ENCODE data around the gene SYNPO2. TPM values are rescaled to one million over a fixed set of nuclear protein-coding genes. Genes with fewer than 3 reads are reported as not detected.

Gene SYNPO2
- total and polyA plus RNA-seq, 2 of the 8 experiments (the other 6 are each of a cell fraction or from before 2014, with no cell fraction given), result 0.50 to 4.2 TPM

DNA sequence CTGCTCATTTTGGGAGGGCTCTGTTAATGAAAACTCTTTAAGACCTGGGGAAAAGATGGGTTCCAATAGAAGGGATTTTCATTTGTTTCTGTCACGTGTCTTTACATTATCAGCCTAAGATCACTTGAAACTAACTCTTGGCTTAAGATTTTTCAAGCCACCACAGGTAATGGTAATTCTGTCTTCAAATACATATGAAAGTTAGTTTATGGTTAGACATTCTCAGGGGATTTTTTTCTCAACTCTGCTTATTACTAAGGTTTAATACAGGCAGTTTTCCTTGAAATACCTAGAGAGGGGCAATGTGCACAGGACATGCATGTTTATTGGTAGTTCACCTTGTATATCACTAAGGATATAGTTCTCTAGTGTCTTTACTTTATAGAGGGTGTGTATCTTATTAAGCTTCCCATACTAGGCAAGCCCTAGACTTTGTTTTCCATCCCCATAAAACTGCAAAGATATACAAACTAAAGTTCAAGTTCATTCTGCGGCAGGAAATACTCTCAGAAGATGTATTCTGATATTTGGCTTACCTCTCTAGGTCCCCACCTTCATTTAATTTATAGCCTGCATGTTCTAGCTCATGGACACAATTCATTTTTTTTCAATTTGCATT, 208.7 kb downstream of the SYNPO2 start:
- Histone ChIP-seq H2AFZ (ENCODE audit: low read length) (no peak overlapping the region), H4K8ac (ENCODE audit: extremely low read depth, insufficient read depth, low read length) (no peak overlapping the region), H3K4me1 (replicated peaks in 1 of 4; ENCODE audit: control insufficient read depth in 3 of 4, insufficient read depth in 4 of 4, low read length in 3 of 4) (no peaks in the 10 kb centered on the region), H2BK12ac (ENCODE audit: low read depth, low read length) (no peak overlapping the region), H2BK5ac (ENCODE audit: low read depth, low read length) (no peak overlapping the region), H3K27me3 (replicated peaks in 1 of 4; ENCODE audit: control insufficient read depth in 3 of 4, extremely low read depth in 1 of 4, insufficient read depth in 3 of 4, low read length in 3 of 4) (no peaks in the 10 kb centered on the region), H3K56ac (replicated peaks; ENCODE audit: insufficient read length, low read depth, low read length) (no peak overlapping the region), H3K9me3 (ENCODE audit: insufficient read depth in 2 of 2, low read depth in 1 of 2, low read length in 1 of 2) (no peaks in the 10 kb centered on the region), H3K79me2 (ENCODE audit: control insufficient read depth in 1 of 2, insufficient read depth in 2 of 2, low read length in 2 of 2) (no peaks in the 10 kb centered on the region), H4K20me1 (replicated peaks in 1 of 2; ENCODE audit: control insufficient read depth in 1 of 2, insufficient read depth in 2 of 2, low read length in 2 of 2) (no peaks in the 10 kb centered on the region), H3K36me3 (ENCODE audit: control insufficient read depth in 2 of 4, insufficient read depth in 4 of 4, low read length in 3 of 4) (no peaks in the 10 kb centered on the region; a peak in 1 of 8 replicates), H4K91ac (replicated peaks; ENCODE audit: insufficient read length, low read length) (no peak overlapping the region), H3K4ac (replicated peaks; ENCODE audit: insufficient read length, low read depth, low read length) (no peak overlapping the region), H3K4me3 (ENCODE audit: extremely low read depth in 1 of 4, insufficient read depth in 2 of 4, low read depth in 3 of 4, low read length in 4 of 4) (no peak overlapping the region), H3K27ac (ENCODE audit: low read depth, low read length) (no peak overlapping the region), H3K23me2 (ENCODE audit: low read depth, low read length) (no peaks in the 10 kb centered on the region), H3K18ac (ENCODE audit: extremely low read depth, low read length) (no peak overlapping the region), H3K4me2 (ENCODE audit: insufficient read depth in 1 of 2, low read depth in 2 of 2, low read length in 2 of 2) (no peak overlapping the region), H3K23ac (ENCODE audit: insufficient read length) (no peak overlapping the region), H3K9ac (replicated peaks in 1 of 4; ENCODE audit: extremely low read depth in 1 of 4, low read depth in 3 of 4, low read length in 3 of 4) (no peak overlapping the region), H2AK5ac (ENCODE audit: low read depth, low read length) (no peak overlapping the region), H3K79me1 (ENCODE audit: low read depth, low read length) (no peaks in the 10 kb centered on the region), H4K5ac (ENCODE audit: insufficient read length, low read depth, low read length) (no peak overlapping the region), H2BK20ac (ENCODE audit: low read length) (no peak overlapping the region), H2BK15ac (ENCODE audit: low read length) (no peak overlapping the region), H2BK120ac (replicated peaks; ENCODE audit: low read depth, low read length) (no peak overlapping the region), H3K14ac (ENCODE audit: insufficient read length) (no peak overlapping the region)
- ChIA-PET POLR2A (ENCODE audit: partially characterized antibody) (no interaction called here), CTCF (ENCODE audit: partially characterized antibody) (no interaction called here)
- FAIRE-seq (no peak), DNase-seq (ENCODE audit: low read depth in 1 of 2, low spot score in 2 of 2) (no peak)
- 88% methylated on average over 2 of the region's 2 CpGs; no CpG with 5 or more reads in 1 of the 2 experiments for WGBS, 2 experiments (ENCODE audit: extremely low coverage in 1 of 2, insufficient coverage in 1 of 2, insufficient read length in 1 of 2, insufficient replicate concordance in 2 of 2, low coverage in 1 of 2, low lambda C conversion rate in 2 of 2, missing lambda C conversion rate in 1 of 2)
- TF ChIP-seq TAF1 (IDR thresholded peaks at IDR 0.05; ENCODE audit: low read depth, low read length) (no peak), HDAC6 (IDR thresholded peaks at IDR 0.05; ENCODE audit: low read depth, low read length) (no peak), EP300 (IDR thresholded peaks at IDR 0.05; ENCODE audit: borderline replicate concordance in 1 of 2, low read depth in 2 of 2, low read length in 2 of 2) (no peak), RFX5 (IDR thresholded peaks at IDR 0.05; ENCODE audit: borderline replicate concordance, low read depth, low read length) (no peak), CBX5 (IDR thresholded peaks at IDR 0.05; ENCODE audit: low read depth, low read length) (no peak), RAD21 (IDR thresholded peaks at IDR 0.05 in 1 of 2, conservative IDR thresholded peaks at IDR 0.05 in 1 of 2; ENCODE audit: low read depth in 2 of 2, low read length in 2 of 2) (no peak), GABPA (IDR thresholded peaks at IDR 0.05; ENCODE audit: borderline replicate concordance, insufficient read depth, low read length) (no peak), TAF7 (optimal IDR thresholded peaks at IDR 0.05; ENCODE audit: borderline replicate concordance, low read depth, low read length) (no peak), FOSL1 (IDR thresholded peaks at IDR 0.05; ENCODE audit: insufficient read depth, low read depth, low read length) (no peak), TEAD4 (IDR thresholded peaks at IDR 0.05; ENCODE audit: low read depth, low read length) (no peak), SIN3A (conservative IDR thresholded peaks at IDR 0.05 in 1 of 2, IDR thresholded peaks at IDR 0.05 in 1 of 2; ENCODE audit: low read depth in 1 of 2, low read length in 2 of 2) (no peak), CTBP2 (IDR thresholded peaks at IDR 0.05; ENCODE audit: borderline replicate concordance, insufficient read depth, insufficient read length, low read length) (no peak), POU5F1 (IDR thresholded peaks at IDR 0.05; ENCODE audit: low read depth, low read length) (no peak)

All from H1 (cell line).